SK-N-SH (cell line): ENCODE data around the gene SULT1A3. TPM values are rescaled to one million over a fixed set of nuclear protein-coding genes. Genes with fewer than 3 reads are reported as not detected.
"Not testable (repeated sequence)": the region's sequence is repeated elsewhere in the genome, so short reads cannot be mapped to it uniquely, and the experiment has no call there.

Source experiments
- CTCF ChIA-PET: fragments of 300-600, 350-600 bp; formaldehyde crosslinking; extraction: SDS; loops from one replicate; lab custom pipeline; 2021; lab: Yijun Ruan, JAX
- POLR2A ChIA-PET: fragments of 350-600 bp; sonication (Branson Sonifier 250); formaldehyde crosslinking; extraction: SDS; loops from one replicate; lab custom pipeline; 2020; ENCODE audit warnings: antibody characterized with exemption, inconsistent platforms; lab: Yijun Ruan, JAX
- DNase-seq: peaks from one replicate; pipeline ENCODE4 v3.0.0; 2012
- H2AFZ ChIP-seq: fragments of 200-600 bp; sonication (generic); 2 replicates; pipeline ENCODE4 v1.8.1; 2016; ENCODE audit warnings: antibody characterized with exemption, mild to moderate bottlenecking, low read depth
- H3F3A ChIP-seq: fragments of 200-600 bp; sonication (generic); replicated peaks from 2 replicates; pipeline ENCODE3; 2016; ENCODE audit warnings: antibody characterized with exemption, mild to moderate bottlenecking; ENCODE audit not compliant: insufficient read depth
- H3K27ac ChIP-seq, 2 experiments: fragments of 200-500 bp in 1 of 2; fragments of 200-600 bp in 1 of 2; sonication (Bioruptor generic) in 1 of 2; sonication (generic), shearing (Covaris generic) in 1 of 2; 2 replicates each; pipeline versions ENCODE4 v1.5.1 to v1.6.1; 2014 to 2016; ENCODE audit warnings: low read depth in 2 of 2, inconsistent platforms in 1 of 2, low read length in 1 of 2, mild to moderate bottlenecking in 1 of 2, mixed read lengths in 1 of 2
- H3K27me3 ChIP-seq: fragments of 200-600 bp; sonication (generic), shearing (Covaris generic); 2 replicates; pipeline ENCODE4 v1.6.1; 2016; ENCODE audit warnings: mixed run types; ENCODE audit not compliant: insufficient read depth
- H3K36me3 ChIP-seq, 2 experiments: fragments of 200-500 bp in 1 of 2; fragments of 200-600 bp in 1 of 2; sonication (Bioruptor generic) in 1 of 2; sonication (generic) in 1 of 2; replicated peaks in 1 of 2; 2 replicates each; pipeline versions ENCODE3 to v1.5.1; 2014 to 2016; ENCODE audit warnings: low read length in 1 of 2, mild to moderate bottlenecking in 1 of 2; ENCODE audit not compliant: insufficient read depth in 2 of 2, control insufficient read depth in 1 of 2
- H3K4me1 ChIP-seq, 2 experiments: fragments of 200-500 bp in 1 of 2; fragments of 200-600 bp in 1 of 2; sonication (Bioruptor generic) in 1 of 2; sonication (generic), shearing (Covaris generic) in 1 of 2; 2 replicates each; pipeline versions ENCODE4 v1.5.1 to v1.6.1; 2014 to 2016; ENCODE audit warnings: low read depth in 1 of 2, low read length in 1 of 2, mixed run types in 1 of 2; ENCODE audit not compliant: insufficient read depth in 2 of 2, control insufficient read depth in 1 of 2
- H3K4me2 ChIP-seq: fragments of 200-600 bp; sonication (generic), shearing (Covaris generic); 2 replicates; pipeline ENCODE4 v1.6.1; 2017; ENCODE audit warnings: mixed run types
- H3K4me3 ChIP-seq, 2 experiments: fragments of 200-500 bp in 1 of 2; fragments of 200-600 bp in 1 of 2; sonication (Bioruptor generic) in 1 of 2; sonication (generic), shearing (Covaris generic) in 1 of 2; 2 replicates each; pipeline versions ENCODE4 v1.5.1 to v1.8.1; 2014 to 2016; ENCODE audit warnings: low read depth in 2 of 2, inconsistent platforms in 1 of 2, low read length in 1 of 2, mild to moderate bottlenecking in 1 of 2, mixed read lengths in 1 of 2, moderate library complexity in 1 of 2
- H3K79me2 ChIP-seq: fragments of 200-600 bp; sonication (generic); 2 replicates; pipeline ENCODE4 v1.8.1; 2017; ENCODE audit warnings: mild to moderate bottlenecking; ENCODE audit not compliant: insufficient read depth
- H3K9ac ChIP-seq: fragments of 200-600 bp; sonication (generic); 2 replicates; pipeline ENCODE4 v1.6.1; 2017; ENCODE audit warnings: mixed run types
- H3K9me2 ChIP-seq: fragments of 200-600 bp; sonication (generic); 2 replicates; pipeline ENCODE4 v1.6.1; 2017; ENCODE audit warnings: mixed run types
- H3K9me3 ChIP-seq: fragments of 200-600 bp; sonication (generic); 2 replicates; pipeline ENCODE4 v1.6.1; 2017; ENCODE audit warnings: mixed run types, mild to moderate bottlenecking, moderate library complexity
- H4K20me1 ChIP-seq: fragments of 200-600 bp; sonication (generic); 2 replicates; pipeline ENCODE4 v1.6.1; 2017; ENCODE audit warnings: mild to moderate bottlenecking, mixed run types; ENCODE audit not compliant: insufficient read depth
- CHD2 ChIP-seq: fragments of 150-350 bp; IDR thresholded peaks from 2 replicates; pipeline ENCODE4 v1.6.1; 2018; ENCODE audit warnings: low read length; ENCODE audit not compliant: partially characterized antibody
- CTCF ChIP-seq: fragments of 200-600 bp; sonication (generic); IDR thresholded peaks from 2 replicates; pipeline ENCODE4 v1.6.1; 2017; ENCODE audit warnings: antibody characterized with exemption, mild to moderate bottlenecking, moderate library complexity
- ELF1 ChIP-seq: IDR thresholded peaks from 2 replicates; pipeline ENCODE4 v1.4.0; 2012
- EP300 ChIP-seq, 2 experiments: IDR thresholded peaks; 2 replicates each; pipeline versions ENCODE4 v1.4.0 to v1.6.1; 2012; ENCODE audit warnings: borderline replicate concordance in 1 of 2, low read depth in 1 of 2, low read length in 1 of 2
- EZH2phosphoT487 ChIP-seq: fragments of 200-600 bp; sonication (generic); IDR thresholded peaks from 2 replicates; pipeline ENCODE4 v1.6.1; 2017; ENCODE audit warnings: low read depth, mixed run types, mild to moderate bottlenecking, antibody characterized with exemption, moderate library complexity, borderline replicate concordance
- FOSL2 ChIP-seq: IDR thresholded peaks from 2 replicates; pipeline ENCODE4 v1.4.0; 2012; ENCODE audit warnings: low read depth, mild to moderate bottlenecking, moderate library complexity, borderline replicate concordance
- GABPA ChIP-seq: IDR thresholded peaks from 2 replicates; pipeline ENCODE4 v1.4.0; 2012; ENCODE audit warnings: low read depth, mild to moderate bottlenecking
- GATA2 ChIP-seq: sonication (generic); formaldehyde crosslinking; IDR thresholded peaks from 2 replicates; pipeline ENCODE4 v1.5.0; 2020; ENCODE audit warnings: mild to moderate bottlenecking, missing genetic modification reagents
- IRF3 ChIP-seq: fragments of 150-350 bp; IDR thresholded peaks from 2 replicates; pipeline ENCODE4 v1.6.1; 2016; ENCODE audit warnings: mild to moderate bottlenecking, low read depth, low read length
- JUND ChIP-seq: IDR thresholded peaks from 2 replicates; pipeline ENCODE4 v1.4.0; 2012
- NRF1 ChIP-seq: IDR thresholded peaks from 2 replicates; pipeline ENCODE4 v1.6.1; 2012; ENCODE audit warnings: low read depth, mild to moderate bottlenecking, low read length
- RFX5 ChIP-seq: IDR thresholded peaks from 2 replicates; pipeline ENCODE4 v1.6.1; 2012; ENCODE audit warnings: mild to moderate bottlenecking, improper control_type of control experiment, low read length
- RXRA ChIP-seq: IDR thresholded peaks from 2 replicates; pipeline ENCODE4 v1.4.0; 2012; ENCODE audit warnings: low read depth, mild to moderate bottlenecking, borderline replicate concordance
- SMC3 ChIP-seq: IDR thresholded peaks from 2 replicates; pipeline ENCODE4 v1.6.1; 2012; ENCODE audit warnings: low read depth, low read length, improper control_type of control experiment
- USF1 ChIP-seq: IDR thresholded peaks from 2 replicates; pipeline ENCODE4 v1.4.0; 2012; ENCODE audit warnings: low read depth, borderline replicate concordance
- YY1 ChIP-seq: IDR thresholded peaks from 2 replicates; pipeline ENCODE4 v1.4.0; 2012; ENCODE audit warnings: low read depth, mild to moderate bottlenecking
- WGBS: methylation state at CpG from one replicate; pipeline ENCODE4 v1.1.6; 2017; ENCODE audit warnings: low lambda C conversion rate; 5-methylcytosine and 5-hydroxymethylcytosine counted together
- polyA plus RNA-seq, 3 experiments: library from polyadenylated mRNA; depleted of rRNA; stranded (reverse); fragments of >200 nt; gene quantifications; 2 replicates each; pipeline ENCODE4 v1.2.3, GENCODE V29; 2012
- TF ChIP-seq, protein P1 (sequence below): IDR thresholded peaks from 2 replicates; pipeline ENCODE4 v1.4.0; 2012; ENCODE audit warnings: low read depth, borderline replicate concordance
- TF ChIP-seq, protein P2 (sequence below): IDR thresholded peaks from 2 replicates; pipeline ENCODE4 v1.4.0; 2012; ENCODE audit warnings: low read depth

Gene SULT1A3
- 20.4 and 24.1 TPM in 2 replicates for polyA plus RNA-seq (2012; rRNA removed)
- polyA plus RNA-seq (2012; cell fraction: cytosol; rRNA removed): 8.8 TPM in 2 replicates
- 79.3 and 99.1 TPM in 2 replicates for polyA plus RNA-seq (2012; cell fraction: nucleus; rRNA removed)

- H4K20me1 ChIP-seq, H3K4me1 ChIP-seq, H3K4me3 ChIP-seq, POLR2A ChIA-PET, H3K27ac ChIP-seq, H3K36me3 ChIP-seq, H2AFZ ChIP-seq, H3K27me3 ChIP-seq, H3K79me2 ChIP-seq, DNase-seq, H3K4me2 ChIP-seq, H3F3A ChIP-seq, H3K9me2 ChIP-seq, H3K9me3 ChIP-seq, H3K9ac ChIP-seq, CTCF ChIA-PET: not testable (repeated sequence)
- WGBS: no CpG with 5 or more reads among the region's 3 CpGs
Observed at GRCh38 chr16:30199049-30199448, at the start of gene SULT1A3. Gene SULT1A3 (plus strand): TSS chr16:30199255. CDS start chr16:30200729, 1,474 bp downstream.

- Histone ChIP-seq H3K9me3 (no peaks in the 10 kb centered on the region; the same call in 1 of the 2 replicates), H3K4me3 (no peak overlapping the region), H3K36me3 (no peaks in the 10 kb centered on the region), H3F3A (no peaks in the 10 kb centered on the region), H3K9me2 (no peaks in the 10 kb centered on the region), H3K4me1 (no peaks in the 10 kb centered on the region), H3K79me2 (no peaks in the 10 kb centered on the region), H3K9ac (no peak overlapping the region), H3K27ac (no peak overlapping the region), H2AFZ (no peak overlapping the region), H3K27me3 (no peaks in the 10 kb centered on the region), H4K20me1 (no peaks in the 10 kb centered on the region), H3K4me2 (no peak overlapping the region)
- POLR2A ChIA-PET: no interaction called here
- no peak for DNase-seq
- no peak for TF ChIP-seq ELF1
- TF ChIP-seq USF1: no peak
- TF ChIP-seq YY1: no peak
- TF ChIP-seq, protein P1, sequence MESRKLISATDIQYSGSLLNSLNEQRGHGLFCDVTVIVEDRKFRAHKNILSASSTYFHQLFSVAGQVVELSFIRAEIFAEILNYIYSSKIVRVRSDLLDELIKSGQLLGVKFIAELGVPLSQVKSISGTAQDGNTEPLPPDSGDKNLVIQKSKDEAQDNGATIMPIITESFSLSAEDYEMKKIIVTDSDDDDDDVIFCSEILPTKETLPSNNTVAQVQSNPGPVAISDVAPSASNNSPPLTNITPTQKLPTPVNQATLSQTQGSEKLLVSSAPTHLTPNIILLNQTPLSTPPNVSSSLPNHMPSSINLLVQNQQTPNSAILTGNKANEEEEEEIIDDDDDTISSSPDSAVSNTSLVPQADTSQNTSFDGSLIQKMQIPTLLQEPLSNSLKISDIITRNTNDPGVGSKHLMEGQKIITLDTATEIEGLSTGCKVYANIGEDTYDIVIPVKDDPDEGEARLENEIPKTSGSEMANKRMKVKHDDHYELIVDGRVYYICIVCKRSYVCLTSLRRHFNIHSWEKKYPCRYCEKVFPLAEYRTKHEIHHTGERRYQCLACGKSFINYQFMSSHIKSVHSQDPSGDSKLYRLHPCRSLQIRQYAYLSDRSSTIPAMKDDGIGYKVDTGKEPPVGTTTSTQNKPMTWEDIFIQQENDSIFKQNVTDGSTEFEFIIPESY: no peak
- TF ChIP-seq RFX5: no peak
- TF ChIP-seq CTCF: no peak
- TF ChIP-seq EP300 (IDR thresholded peaks at IDR 0.05; ENCODE audit: borderline replicate concordance in 1 of 2, low read depth in 1 of 2, low read length in 1 of 2): no peak
- TF ChIP-seq SMC3: no peak
- TF ChIP-seq, protein P2, sequence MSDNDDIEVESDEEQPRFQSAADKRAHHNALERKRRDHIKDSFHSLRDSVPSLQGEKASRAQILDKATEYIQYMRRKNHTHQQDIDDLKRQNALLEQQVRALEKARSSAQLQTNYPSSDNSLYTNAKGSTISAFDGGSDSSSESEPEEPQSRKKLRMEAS: no peak
- no peak for TF ChIP-seq EZH2phosphoT487
- TF ChIP-seq CHD2: no peak
- TF ChIP-seq GATA2: no peak
- no peak for TF ChIP-seq FOSL2
- no peak for TF ChIP-seq NRF1
- TF ChIP-seq JUND: no peak
- no peak for TF ChIP-seq RXRA
- TF ChIP-seq IRF3: no peak
- no peak for TF ChIP-seq GABPA
- 68% methylated on average over 7 of the region's 7 CpGs for WGBS
- CTCF ChIA-PET: no interaction called here
Observed at GRCh38 chr16:30151091-30151490, 48.0 kb upstream of the SULT1A3 start.
